GM23338 (cell line): ENCODE results near the gene KDELR1. TPM values are rescaled to one million over a fixed set of nuclear protein-coding genes. Genes with fewer than 3 reads are reported as not detected.

Experiments used
- ATAC-seq: fragments of 200-7000 bp; cut with Tn5 transposase; 3 replicates; pipeline ENCODE4 v1.9.1; 2020
- DNase-seq: peaks from one replicate; pipeline ENCODE4 v3.0.0-alpha.2; 2015; ENCODE audit warnings: low spot score
- H2AFZ ChIP-seq: fragments of 200-600 bp; sonication (generic); 2 replicates; pipeline ENCODE4 v1.8.0; 2016; ENCODE audit warnings: antibody characterized with exemption, mild to moderate bottlenecking, moderate library complexity
- H3F3A ChIP-seq: fragments of 200-600 bp; sonication (generic); replicated peaks from 2 replicates; pipeline ENCODE4 v1.8.0; 2017; ENCODE audit warnings: antibody characterized with exemption, mixed run types, low read depth
- H3K27ac ChIP-seq: fragments of 200-600 bp; sonication (generic); 2 replicates; pipeline ENCODE4 v1.6.1; 2016; ENCODE audit warnings: low read depth
- H3K27me3 ChIP-seq: fragments of 200-600 bp; sonication (generic); 2 replicates; pipeline ENCODE4 v1.8.0; 2016; ENCODE audit warnings: mild to moderate bottlenecking, mixed run types, moderate library complexity; ENCODE audit not compliant: insufficient read depth
- H3K36me3 ChIP-seq: fragments of 200-600 bp; sonication (generic); 2 replicates; pipeline ENCODE4 v1.8.0; 2016; ENCODE audit warnings: mild to moderate bottlenecking; ENCODE audit not compliant: insufficient read depth
- H3K4me1 ChIP-seq: fragments of 200-600 bp; sonication (generic); 2 replicates; pipeline ENCODE4 v1.8.0; 2016; ENCODE audit warnings: mild to moderate bottlenecking, moderate library complexity; ENCODE audit not compliant: insufficient read depth
- H3K4me2 ChIP-seq: fragments of 200-600 bp; sonication (generic); 2 replicates; pipeline ENCODE4 v1.7.1; 2017; ENCODE audit warnings: mixed run types
- H3K4me3 ChIP-seq: fragments of 200-600 bp; sonication (generic); 2 replicates; pipeline ENCODE4 v1.6.1; 2016; ENCODE audit warnings: mixed run types
- H3K79me2 ChIP-seq: fragments of 200-600 bp; sonication (generic); replicated peaks from 2 replicates; pipeline ENCODE4 v1.8.0; 2017; ENCODE audit warnings: mild to moderate bottlenecking; ENCODE audit not compliant: insufficient read depth
- H3K9me2 ChIP-seq: fragments of 200-600 bp; sonication (generic); 2 replicates; pipeline ENCODE4 v1.8.0; 2017; ENCODE audit not compliant: insufficient read depth
- H4K20me1 ChIP-seq: fragments of 200-600 bp; sonication (generic); replicated peaks from 2 replicates; pipeline ENCODE4 v1.8.0; 2017; ENCODE audit warnings: mild to moderate bottlenecking; ENCODE audit not compliant: insufficient read depth
- H3K27ac Mint-ChIP-seq: 2 replicates; pipeline ENCODE4 v1.8.0; 2020; ENCODE audit warnings: inconsistent platforms, mild to moderate bottlenecking, moderate library complexity, mixed read lengths
- H3K27me3 Mint-ChIP-seq: 3 replicates; pipeline ENCODE4 v1.8.0; 2022; ENCODE audit warnings: low read depth, mild to moderate bottlenecking, moderate library complexity, mixed read lengths, inconsistent platforms; ENCODE audit not compliant: insufficient read depth, poor library complexity
- H3K36me3 Mint-ChIP-seq: 3 replicates; pipeline ENCODE4 v1.8.0; 2021; ENCODE audit warnings: low read depth, mild to moderate bottlenecking, inconsistent platforms, moderate library complexity, mixed read lengths
- H3K4me1 Mint-ChIP-seq: 3 replicates; pipeline ENCODE4 v1.8.0; 2020; ENCODE audit warnings: mild to moderate bottlenecking, inconsistent platforms, mixed read lengths
- H3K4me3 Mint-ChIP-seq: 3 replicates; pipeline ENCODE4 v1.8.0; 2021; ENCODE audit warnings: moderate library complexity, mild to moderate bottlenecking, inconsistent platforms, mixed read lengths
- H3K9me3 Mint-ChIP-seq: 3 replicates; pipeline ENCODE4 v1.8.0; 2020; ENCODE audit warnings: moderate library complexity, mild to moderate bottlenecking, inconsistent platforms, mixed read lengths
- CREB1 ChIP-seq: fragments of 250-450 bp; sonication (Bioruptor Pico); IDR thresholded peaks from 2 replicates; pipeline ENCODE4 v1.5.0; 2020; ENCODE audit warnings: low read depth, mild to moderate bottlenecking, moderate library complexity
- NANOG ChIP-seq: IDR thresholded peaks from 2 replicates; pipeline ENCODE4 v1.6.1; 2016; ENCODE audit warnings: antibody characterized with exemption, borderline replicate concordance
- POLR2AphosphoS5 ChIP-seq: IDR thresholded peaks from 2 replicates; pipeline ENCODE4 v1.6.1; 2016; ENCODE audit warnings: antibody characterized with exemption, low read depth
- STAT1 ChIP-seq: IDR thresholded peaks from one replicate; pipeline ENCODE4 v1.6.1; 2016; ENCODE audit warnings: antibody characterized with exemption; ENCODE audit not compliant: unreplicated experiment
- polyA plus RNA-seq: library from polyadenylated mRNA; unstranded; fragments of >200 nt; fragmentation: Nextera tagmentation; extraction: Ambion mirVana; gene quantifications from 2 replicates; pipeline ENCODE4 v1.2.1, GENCODE V29; 2016
- total RNA-seq: library from RNA; depleted of rRNA; stranded (reverse); fragments of >200 nt; shearing (Covaris generic); gene quantifications from 2 replicates; pipeline ENCODE4 v1.2.3, GENCODE V29; 2014
- TF ChIP-seq, protein P1 (sequence below): IDR thresholded peaks from one replicate; pipeline ENCODE4 v1.6.1; 2018; ENCODE audit warnings: antibody characterized with exemption; ENCODE audit not compliant: unreplicated experiment
- TF ChIP-seq, protein P2 (sequence below): IDR thresholded peaks from 2 replicates; pipeline ENCODE4 v1.6.1; 2016; ENCODE audit warnings: antibody characterized with exemption
- TF ChIP-seq, protein P3 (sequence below), 2 experiments: fragments of 200-600 bp in 1 of 2; sonication (generic) in 1 of 2; conservative IDR thresholded peaks; 2 replicates each; pipeline versions ENCODE4 v1.5.1 to v1.6.1; 2016 to 2017; ENCODE audit warnings: antibody characterized with exemption in 2 of 2, low read depth in 2 of 2, mild to moderate bottlenecking in 2 of 2, moderate library complexity in 1 of 2
- TF ChIP-seq, protein P4 (sequence below): fragments of 250-450 bp; sonication (Bioruptor Pico); IDR thresholded peaks from 2 replicates; pipeline ENCODE4 v1.5.0; 2020; ENCODE audit warnings: mild to moderate bottlenecking, moderate library complexity

KDELR1 gene
- total and polyA plus RNA-seq, 2 experiments from 2014 or later: 176 to 184 TPM

DNA sequence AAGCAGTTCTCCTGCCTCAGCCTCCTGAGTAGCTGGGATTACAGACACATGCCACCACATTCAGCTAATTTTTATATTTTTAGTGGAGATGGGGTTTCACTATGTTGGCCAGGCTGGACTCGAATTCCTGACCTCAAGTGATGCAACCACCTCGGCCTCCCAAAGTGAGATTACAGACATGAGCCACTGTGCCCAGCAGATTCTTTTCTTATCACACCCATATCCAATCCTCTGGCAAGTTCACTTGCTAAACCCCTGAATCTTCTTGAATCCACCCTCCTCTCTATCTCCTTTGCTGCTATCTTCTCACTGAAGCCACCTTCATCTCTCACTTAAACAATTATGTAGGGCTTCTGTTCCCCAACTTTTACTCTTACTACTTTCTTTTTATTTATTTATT lies 45.2 kb downstream of the KDELR1 start (continued):
- no peak for TF ChIP-seq POLR2AphosphoS5
- TF ChIP-seq STAT1: no peak
- TF ChIP-seq CREB1 (CRISPR knock-in tag): no peak
- TF ChIP-seq, protein P1, sequence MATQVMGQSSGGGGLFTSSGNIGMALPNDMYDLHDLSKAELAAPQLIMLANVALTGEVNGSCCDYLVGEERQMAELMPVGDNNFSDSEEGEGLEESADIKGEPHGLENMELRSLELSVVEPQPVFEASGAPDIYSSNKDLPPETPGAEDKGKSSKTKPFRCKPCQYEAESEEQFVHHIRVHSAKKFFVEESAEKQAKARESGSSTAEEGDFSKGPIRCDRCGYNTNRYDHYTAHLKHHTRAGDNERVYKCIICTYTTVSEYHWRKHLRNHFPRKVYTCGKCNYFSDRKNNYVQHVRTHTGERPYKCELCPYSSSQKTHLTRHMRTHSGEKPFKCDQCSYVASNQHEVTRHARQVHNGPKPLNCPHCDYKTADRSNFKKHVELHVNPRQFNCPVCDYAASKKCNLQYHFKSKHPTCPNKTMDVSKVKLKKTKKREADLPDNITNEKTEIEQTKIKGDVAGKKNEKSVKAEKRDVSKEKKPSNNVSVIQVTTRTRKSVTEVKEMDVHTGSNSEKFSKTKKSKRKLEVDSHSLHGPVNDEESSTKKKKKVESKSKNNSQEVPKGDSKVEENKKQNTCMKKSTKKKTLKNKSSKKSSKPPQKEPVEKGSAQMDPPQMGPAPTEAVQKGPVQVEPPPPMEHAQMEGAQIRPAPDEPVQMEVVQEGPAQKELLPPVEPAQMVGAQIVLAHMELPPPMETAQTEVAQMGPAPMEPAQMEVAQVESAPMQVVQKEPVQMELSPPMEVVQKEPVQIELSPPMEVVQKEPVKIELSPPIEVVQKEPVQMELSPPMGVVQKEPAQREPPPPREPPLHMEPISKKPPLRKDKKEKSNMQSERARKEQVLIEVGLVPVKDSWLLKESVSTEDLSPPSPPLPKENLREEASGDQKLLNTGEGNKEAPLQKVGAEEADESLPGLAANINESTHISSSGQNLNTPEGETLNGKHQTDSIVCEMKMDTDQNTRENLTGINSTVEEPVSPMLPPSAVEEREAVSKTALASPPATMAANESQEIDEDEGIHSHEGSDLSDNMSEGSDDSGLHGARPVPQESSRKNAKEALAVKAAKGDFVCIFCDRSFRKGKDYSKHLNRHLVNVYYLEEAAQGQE: no peak
- TF ChIP-seq NANOG: no peak

DNA sequence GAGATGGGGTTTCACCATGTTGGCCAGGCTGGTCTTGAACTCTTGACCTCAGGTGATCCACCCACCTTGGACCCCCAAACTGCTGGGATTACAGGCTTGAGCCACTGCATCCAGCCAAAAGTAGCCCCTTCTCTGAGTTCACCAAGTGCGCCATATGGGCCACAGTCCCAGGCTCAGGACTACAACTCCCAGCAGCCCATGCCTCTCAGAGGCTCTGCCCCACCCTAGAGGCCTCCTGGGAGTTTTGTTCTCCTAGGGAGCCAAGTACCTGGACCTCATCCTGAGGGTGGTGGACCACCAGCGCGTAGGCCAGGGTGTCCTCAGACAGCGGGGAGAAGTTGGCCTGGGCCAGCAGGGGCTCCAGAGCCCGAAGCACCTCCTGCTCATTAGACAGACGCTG lies 46.5 kb downstream of the KDELR1 start:
- Mint-ChIP-seq H3K4me1 (no peaks in the 10 kb centered on the region; the same call in 2 of the 3 replicates), H3K27me3 (peaks cover 6% of the 10 kb centered on the region), H3K9me3 (no peaks in the 10 kb centered on the region; the same call in 2 of the 3 replicates), H3K4me3 (no peak overlapping the region), H3K27ac (no peak overlapping the region), H3K36me3 (no peaks in the 10 kb centered on the region)
- Histone ChIP-seq H3F3A (no peaks in the 10 kb centered on the region), H3K27ac (no peak overlapping the region), H3K79me2 (no peaks in the 10 kb centered on the region), H3K4me3 (no peak overlapping the region), H3K36me3 (no peaks in the 10 kb centered on the region), H3K27me3 (no peaks in the 10 kb centered on the region), H2AFZ (no peak overlapping the region), H3K4me1 (no peaks in the 10 kb centered on the region; the same call in 1 of the 2 replicates), H3K9me2 (no peaks in the 10 kb centered on the region), H3K4me2 (no peak overlapping the region), H4K20me1 (no peaks in the 10 kb centered on the region)
- TF ChIP-seq, protein P2, sequence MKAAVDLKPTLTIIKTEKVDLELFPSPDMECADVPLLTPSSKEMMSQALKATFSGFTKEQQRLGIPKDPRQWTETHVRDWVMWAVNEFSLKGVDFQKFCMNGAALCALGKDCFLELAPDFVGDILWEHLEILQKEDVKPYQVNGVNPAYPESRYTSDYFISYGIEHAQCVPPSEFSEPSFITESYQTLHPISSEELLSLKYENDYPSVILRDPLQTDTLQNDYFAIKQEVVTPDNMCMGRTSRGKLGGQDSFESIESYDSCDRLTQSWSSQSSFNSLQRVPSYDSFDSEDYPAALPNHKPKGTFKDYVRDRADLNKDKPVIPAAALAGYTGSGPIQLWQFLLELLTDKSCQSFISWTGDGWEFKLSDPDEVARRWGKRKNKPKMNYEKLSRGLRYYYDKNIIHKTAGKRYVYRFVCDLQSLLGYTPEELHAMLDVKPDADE: no peak
- TF ChIP-seq, protein P3, sequence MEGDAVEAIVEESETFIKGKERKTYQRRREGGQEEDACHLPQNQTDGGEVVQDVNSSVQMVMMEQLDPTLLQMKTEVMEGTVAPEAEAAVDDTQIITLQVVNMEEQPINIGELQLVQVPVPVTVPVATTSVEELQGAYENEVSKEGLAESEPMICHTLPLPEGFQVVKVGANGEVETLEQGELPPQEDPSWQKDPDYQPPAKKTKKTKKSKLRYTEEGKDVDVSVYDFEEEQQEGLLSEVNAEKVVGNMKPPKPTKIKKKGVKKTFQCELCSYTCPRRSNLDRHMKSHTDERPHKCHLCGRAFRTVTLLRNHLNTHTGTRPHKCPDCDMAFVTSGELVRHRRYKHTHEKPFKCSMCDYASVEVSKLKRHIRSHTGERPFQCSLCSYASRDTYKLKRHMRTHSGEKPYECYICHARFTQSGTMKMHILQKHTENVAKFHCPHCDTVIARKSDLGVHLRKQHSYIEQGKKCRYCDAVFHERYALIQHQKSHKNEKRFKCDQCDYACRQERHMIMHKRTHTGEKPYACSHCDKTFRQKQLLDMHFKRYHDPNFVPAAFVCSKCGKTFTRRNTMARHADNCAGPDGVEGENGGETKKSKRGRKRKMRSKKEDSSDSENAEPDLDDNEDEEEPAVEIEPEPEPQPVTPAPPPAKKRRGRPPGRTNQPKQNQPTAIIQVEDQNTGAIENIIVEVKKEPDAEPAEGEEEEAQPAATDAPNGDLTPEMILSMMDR (conservative IDR thresholded peaks at IDR 0.05; ENCODE audit: low read depth in 2 of 2): no peak
- TF ChIP-seq, protein P4, sequence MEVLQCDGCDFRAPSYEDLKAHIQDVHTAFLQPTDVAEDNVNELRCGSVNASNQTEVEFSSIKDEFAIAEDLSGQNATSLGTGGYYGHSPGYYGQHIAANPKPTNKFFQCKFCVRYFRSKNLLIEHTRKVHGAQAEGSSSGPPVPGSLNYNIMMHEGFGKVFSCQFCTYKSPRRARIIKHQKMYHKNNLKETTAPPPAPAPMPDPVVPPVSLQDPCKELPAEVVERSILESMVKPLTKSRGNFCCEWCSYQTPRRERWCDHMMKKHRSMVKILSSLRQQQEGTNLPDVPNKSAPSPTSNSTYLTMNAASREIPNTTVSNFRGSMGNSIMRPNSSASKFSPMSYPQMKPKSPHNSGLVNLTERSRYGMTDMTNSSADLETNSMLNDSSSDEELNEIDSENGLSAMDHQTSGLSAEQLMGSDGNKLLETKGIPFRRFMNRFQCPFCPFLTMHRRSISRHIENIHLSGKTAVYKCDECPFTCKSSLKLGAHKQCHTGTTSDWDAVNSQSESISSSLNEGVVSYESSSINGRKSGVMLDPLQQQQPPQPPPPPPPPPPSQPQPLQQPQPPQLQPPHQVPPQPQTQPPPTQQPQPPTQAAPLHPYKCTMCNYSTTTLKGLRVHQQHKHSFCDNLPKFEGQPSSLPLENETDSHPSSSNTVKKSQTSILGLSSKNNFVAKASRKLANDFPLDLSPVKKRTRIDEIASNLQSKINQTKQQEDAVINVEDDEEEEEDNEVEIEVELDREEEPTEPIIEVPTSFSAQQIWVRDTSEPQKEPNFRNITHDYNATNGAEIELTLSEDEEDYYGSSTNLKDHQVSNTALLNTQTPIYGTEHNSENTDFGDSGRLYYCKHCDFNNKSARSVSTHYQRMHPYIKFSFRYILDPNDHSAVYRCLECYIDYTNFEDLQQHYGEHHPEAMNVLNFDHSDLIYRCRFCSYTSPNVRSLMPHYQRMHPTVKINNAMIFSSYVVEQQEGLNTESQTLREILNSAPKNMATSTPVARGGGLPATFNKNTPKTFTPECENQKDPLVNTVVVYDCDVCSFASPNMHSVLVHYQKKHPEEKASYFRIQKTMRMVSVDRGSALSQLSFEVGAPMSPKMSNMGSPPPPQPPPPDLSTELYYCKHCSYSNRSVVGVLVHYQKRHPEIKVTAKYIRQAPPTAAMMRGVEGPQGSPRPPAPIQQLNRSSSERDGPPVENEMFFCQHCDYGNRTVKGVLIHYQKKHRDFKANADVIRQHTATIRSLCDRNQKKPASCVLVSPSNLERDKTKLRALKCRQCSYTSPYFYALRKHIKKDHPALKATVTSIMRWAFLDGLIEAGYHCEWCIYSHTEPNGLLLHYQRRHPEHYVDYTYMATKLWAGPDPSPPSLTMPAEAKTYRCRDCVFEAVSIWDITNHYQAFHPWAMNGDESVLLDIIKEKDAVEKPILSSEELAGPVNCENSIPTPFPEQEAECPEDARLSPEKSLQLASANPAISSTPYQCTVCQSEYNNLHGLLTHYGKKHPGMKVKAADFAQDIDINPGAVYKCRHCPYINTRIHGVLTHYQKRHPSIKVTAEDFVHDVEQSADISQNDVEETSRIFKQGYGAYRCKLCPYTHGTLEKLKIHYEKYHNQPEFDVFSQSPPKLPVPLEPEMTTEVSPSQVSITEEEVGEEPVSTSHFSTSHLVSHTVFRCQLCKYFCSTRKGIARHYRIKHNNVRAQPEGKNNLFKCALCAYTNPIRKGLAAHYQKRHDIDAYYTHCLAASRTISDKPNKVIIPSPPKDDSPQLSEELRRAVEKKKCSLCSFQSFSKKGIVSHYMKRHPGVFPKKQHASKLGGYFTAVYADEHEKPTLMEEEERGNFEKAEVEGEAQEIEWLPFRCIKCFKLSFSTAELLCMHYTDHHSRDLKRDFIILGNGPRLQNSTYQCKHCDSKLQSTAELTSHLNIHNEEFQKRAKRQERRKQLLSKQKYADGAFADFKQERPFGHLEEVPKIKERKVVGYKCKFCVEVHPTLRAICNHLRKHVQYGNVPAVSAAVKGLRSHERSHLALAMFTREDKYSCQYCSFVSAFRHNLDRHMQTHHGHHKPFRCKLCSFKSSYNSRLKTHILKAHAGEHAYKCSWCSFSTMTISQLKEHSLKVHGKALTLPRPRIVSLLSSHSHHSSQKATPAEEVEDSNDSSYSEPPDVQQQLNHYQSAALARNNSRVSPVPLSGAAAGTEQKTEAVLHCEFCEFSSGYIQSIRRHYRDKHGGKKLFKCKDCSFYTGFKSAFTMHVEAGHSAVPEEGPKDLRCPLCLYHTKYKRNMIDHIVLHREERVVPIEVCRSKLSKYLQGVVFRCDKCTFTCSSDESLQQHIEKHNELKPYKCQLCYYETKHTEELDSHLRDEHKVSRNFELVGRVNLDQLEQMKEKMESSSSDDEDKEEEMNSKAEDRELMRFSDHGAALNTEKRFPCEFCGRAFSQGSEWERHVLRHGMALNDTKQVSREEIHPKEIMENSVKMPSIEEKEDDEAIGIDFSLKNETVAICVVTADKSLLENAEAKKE (CRISPR knock-in tag): no peak
- peak; percentile 89 for ATAC-seq
- peak; percentile 70 for DNase-seq
